Calu3 (cell line): Measurements from ENCODE around the gene MBNL2. TPM values are rescaled to one million over a fixed set of nuclear protein-coding genes. Genes with fewer than 3 reads are reported as not detected.

Experiments used
- BruUV-seq: library from RNA; stranded (reverse); fragments of 400-500 nt; replicated peaks from 2 replicates; lab custom pipeline; 2021; lab: Mats Ljungman, UMichigan
- CTCF ChIA-PET: fragments of 300-600 bp; sonication (Branson Sonifier 250); formaldehyde crosslinking; loops from one replicate; lab custom pipeline; 2022; ENCODE audit warnings: antibody characterized with exemption; lab: Charles Lee
- DNase-seq: peaks from one replicate; pipeline ENCODE4 v3.0.0; 2022
- H3K27ac Mint-ChIP-seq: one replicate; pipeline ENCODE4 v1.8.0; 2022; ENCODE audit warnings: mixed read lengths; ENCODE audit not compliant: unreplicated experiment
- H3K27me3 Mint-ChIP-seq: one replicate; pipeline ENCODE4 v1.8.0; 2022; ENCODE audit warnings: mixed read lengths; ENCODE audit not compliant: unreplicated experiment
- H3K36me3 Mint-ChIP-seq: one replicate; pipeline ENCODE4 v1.8.0; 2022; ENCODE audit warnings: mild to moderate bottlenecking, moderate library complexity, mixed read lengths; ENCODE audit not compliant: insufficient read depth, unreplicated experiment
- H3K4me1 Mint-ChIP-seq: one replicate; pipeline ENCODE4 v1.8.0; 2022; ENCODE audit warnings: mild to moderate bottlenecking, low read depth, mixed read lengths; ENCODE audit not compliant: unreplicated experiment
- H3K4me3 Mint-ChIP-seq: one replicate; pipeline ENCODE4 v1.8.0; 2022; ENCODE audit warnings: mild to moderate bottlenecking, low read depth, moderate library complexity, mixed read lengths; ENCODE audit not compliant: unreplicated experiment
- H3K9me3 Mint-ChIP-seq: one replicate; pipeline ENCODE4 v1.8.0; 2022; ENCODE audit warnings: low read depth, mixed read lengths; ENCODE audit not compliant: unreplicated experiment
- CTCF ChIP-seq: fragments of 200-600 bp; IDR thresholded peaks from one replicate; pipeline ENCODE4 v1.8.0; 2022; ENCODE audit warnings: antibody characterized with exemption; ENCODE audit not compliant: unreplicated experiment
- intact Hi-C: fragments of 100-400 bp; cut with micrococcal nuclease; formaldehyde crosslinking; loops from one replicate; pipeline ENCODE4 v1.10.0; 2022; ENCODE audit not compliant: unreplicated experiment
- total RNA-seq: library from RNA; stranded (reverse); gene quantifications from 2 replicates; pipeline ENCODE4 v1.2.3, GENCODE V29; 2022

The MBNL2 gene
- total RNA-seq, 1 experiment from 2014 or later = 37.1 TPM

GRCh38 chr13:97279913-97280312, 57.8 kb downstream of the MBNL2 start:
- no peak overlapping the region for H3K4me3 Mint-ChIP-seq
- intact Hi-C loops = loop anchor here (2.0 kb wide), 1 partner anchor 61 kb away; no protein-coding TSS in a partner anchor
- DNase-seq = no peak
- no peaks in the 10 kb centered on the region for H3K9me3 Mint-ChIP-seq
- no TSS peak for BruUV-seq
- no peak overlapping the region for H3K27ac Mint-ChIP-seq
- CTCF ChIA-PET = no interaction called here
- peaks cover 13% of the 10 kb centered on the region for H3K36me3 Mint-ChIP-seq
- H3K4me1 Mint-ChIP-seq = peaks cover 34% of the 10 kb centered on the region
- no peaks in the 10 kb centered on the region for H3K27me3 Mint-ChIP-seq
- no peak for TF ChIP-seq CTCF

DNA sequence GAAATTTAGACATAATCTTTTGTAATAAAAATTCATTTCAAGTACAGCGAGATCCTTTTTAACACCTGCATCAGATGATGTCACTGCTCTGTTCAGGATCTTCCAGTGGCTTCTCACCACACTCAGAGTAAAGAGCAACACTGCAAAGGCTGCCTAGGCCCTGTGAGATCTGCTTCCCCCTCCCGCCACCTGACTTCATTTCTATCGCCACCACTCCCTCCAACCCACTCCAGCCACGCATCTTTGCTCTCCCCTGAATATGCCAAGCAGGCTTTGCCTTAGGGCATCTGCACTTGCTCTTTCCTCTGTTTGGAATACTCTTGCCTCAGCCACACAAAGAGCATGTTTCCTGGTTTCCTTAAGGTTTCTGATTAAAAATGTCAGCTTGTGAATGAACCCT, 58.3 kb downstream of the MBNL2 start:
- TF ChIP-seq CTCF = no peak
- H3K36me3 Mint-ChIP-seq = peaks cover 13% of the 10 kb centered on the region
- CTCF ChIA-PET = no interaction called here
- no peak overlapping the region for H3K4me3 Mint-ChIP-seq
- no peak for DNase-seq
- intact Hi-C loops = no loop called here
- peaks cover 34% of the 10 kb centered on the region for H3K4me1 Mint-ChIP-seq
- H3K9me3 Mint-ChIP-seq = no peaks in the 10 kb centered on the region
- no peak overlapping the region for H3K27ac Mint-ChIP-seq
- BruUV-seq = no TSS peak
- H3K27me3 Mint-ChIP-seq = no peaks in the 10 kb centered on the region

DNA sequence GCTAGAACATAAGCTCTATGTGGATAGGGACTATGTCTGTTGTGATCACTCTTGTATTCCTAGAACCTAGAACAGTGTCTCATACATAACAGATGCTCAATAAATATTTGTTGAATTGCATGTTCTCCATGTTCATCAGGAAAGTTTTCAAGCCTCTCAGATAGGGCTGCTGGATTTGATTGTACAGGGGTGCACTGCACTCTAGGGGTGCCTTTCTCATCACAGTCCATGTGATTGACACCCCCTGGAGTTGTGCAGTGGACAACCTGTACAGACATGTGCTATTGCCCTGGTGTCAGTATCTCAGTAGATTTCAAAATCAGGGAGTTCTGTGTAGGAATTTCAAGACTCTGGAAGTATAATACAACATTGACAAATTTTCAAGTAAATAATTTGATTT, 58.9 kb downstream of the MBNL2 start:
- intact Hi-C loops = loop anchor here (1.0 kb wide), 1 partner anchor 8 kb away; no protein-coding TSS in a partner anchor
- no TSS peak for BruUV-seq
- no peak for DNase-seq
- H3K4me3 Mint-ChIP-seq = no peak overlapping the region
- no peaks in the 10 kb centered on the region for H3K9me3 Mint-ChIP-seq
- peaks cover 17% of the 10 kb centered on the region for H3K36me3 Mint-ChIP-seq
- peaks cover 35% of the 10 kb centered on the region for H3K4me1 Mint-ChIP-seq
- TF ChIP-seq CTCF = no peak
- CTCF ChIA-PET = no interaction called here
- H3K27ac Mint-ChIP-seq = no peak overlapping the region
- no peaks in the 10 kb centered on the region for H3K27me3 Mint-ChIP-seq

- Mint-ChIP-seq H3K9me3 (no peaks in the 10 kb centered on the region), H3K4me3 (peak overlapping the region; percentile 19), H3K27me3 (no peaks in the 10 kb centered on the region), H3K27ac (peak overlapping the region; percentile 52), H3K4me1 (peaks cover 35% of the 10 kb centered on the region), H3K36me3 (peaks cover 12% of the 10 kb centered on the region)
- CTCF ChIA-PET = no interaction called here
- no peak for DNase-seq
- no TSS peak for BruUV-seq
- no peak for TF ChIP-seq CTCF
- intact Hi-C loops = no loop called here
These were observed 60.6 kb downstream of the MBNL2 start for GRCh38 chr13:97282705-97283104.
